AG04449 (cell line): ENCODE measurements around the gene FGD5.
"Not testable (repeated sequence)": the region's sequence is repeated elsewhere in the genome, so short reads cannot be mapped to it uniquely, and the experiment has no call there.

Source experiments
- CTCF ChIA-PET: fragments of 350-600 bp; formaldehyde crosslinking; extraction: SDS; loops from one replicate; lab custom pipeline; 2021; ENCODE audit warnings: antibody characterized with exemption; lab: Yijun Ruan, JAX
- POLR2A ChIA-PET: fragments of 400-600, 350-600 bp; formaldehyde crosslinking; extraction: SDS; loops from one replicate; lab custom pipeline; 2020; ENCODE audit warnings: antibody characterized with exemption, inconsistent platforms; lab: Yijun Ruan, JAX
- DNase-seq: peaks from one replicate; pipeline ENCODE4 v3.0.0-alpha.2; 2010; ENCODE audit warnings: low read depth, low spot score
- H3K4me3 ChIP-seq: 2 replicates; pipeline ENCODE4 v1.5.1; 2011; ENCODE audit warnings: low read depth, mild to moderate bottlenecking, control low read depth, low read length
- TF ChIP-seq, protein P1 (sequence below): IDR thresholded peaks from one replicate; pipeline ENCODE4 v1.5.1; 2011; ENCODE audit warnings: mild to moderate bottlenecking, moderate library complexity, low read length, control low read depth, inconsistent platforms; ENCODE audit not compliant: insufficient read depth; ENCODE audit errors: missing control alignments

FGD5 gene

DNA sequence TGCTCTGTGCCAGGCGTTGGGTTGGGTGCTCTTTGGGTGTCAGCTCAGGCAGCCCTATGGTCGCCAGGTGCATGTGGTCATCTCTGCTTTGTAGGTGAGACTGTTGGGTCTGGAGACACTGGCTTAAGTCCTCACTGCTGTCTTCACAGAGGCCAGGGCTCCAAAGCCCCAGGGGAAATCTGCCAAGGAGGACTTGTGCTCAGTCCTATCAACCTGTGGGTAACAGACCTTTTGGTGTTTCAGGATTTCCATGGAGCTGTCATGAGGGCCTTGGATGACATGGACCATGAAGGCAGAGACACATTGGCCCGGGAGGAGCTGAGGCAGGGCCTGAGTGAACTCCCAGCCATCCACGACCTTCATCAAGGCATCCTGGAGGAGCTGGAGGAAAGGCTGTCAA lies 78.5 kb downstream of the FGD5 start:
- no peak overlapping the region for H3K4me3 ChIP-seq
- no peak for DNase-seq
- TF ChIP-seq, protein P1, sequence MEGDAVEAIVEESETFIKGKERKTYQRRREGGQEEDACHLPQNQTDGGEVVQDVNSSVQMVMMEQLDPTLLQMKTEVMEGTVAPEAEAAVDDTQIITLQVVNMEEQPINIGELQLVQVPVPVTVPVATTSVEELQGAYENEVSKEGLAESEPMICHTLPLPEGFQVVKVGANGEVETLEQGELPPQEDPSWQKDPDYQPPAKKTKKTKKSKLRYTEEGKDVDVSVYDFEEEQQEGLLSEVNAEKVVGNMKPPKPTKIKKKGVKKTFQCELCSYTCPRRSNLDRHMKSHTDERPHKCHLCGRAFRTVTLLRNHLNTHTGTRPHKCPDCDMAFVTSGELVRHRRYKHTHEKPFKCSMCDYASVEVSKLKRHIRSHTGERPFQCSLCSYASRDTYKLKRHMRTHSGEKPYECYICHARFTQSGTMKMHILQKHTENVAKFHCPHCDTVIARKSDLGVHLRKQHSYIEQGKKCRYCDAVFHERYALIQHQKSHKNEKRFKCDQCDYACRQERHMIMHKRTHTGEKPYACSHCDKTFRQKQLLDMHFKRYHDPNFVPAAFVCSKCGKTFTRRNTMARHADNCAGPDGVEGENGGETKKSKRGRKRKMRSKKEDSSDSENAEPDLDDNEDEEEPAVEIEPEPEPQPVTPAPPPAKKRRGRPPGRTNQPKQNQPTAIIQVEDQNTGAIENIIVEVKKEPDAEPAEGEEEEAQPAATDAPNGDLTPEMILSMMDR = no peak
- CTCF ChIA-PET = interaction anchor here (1.2 kb wide), 1 partner anchor 694 kb away, joined by 3 read pairs; no protein-coding TSS in a partner anchor
- POLR2A ChIA-PET = no interaction called here

GRCh38 chr3:14898929-14899328 lies 80.2 kb downstream of the FGD5 start:
- no peak overlapping the region for H3K4me3 ChIP-seq
- POLR2A ChIA-PET = interaction anchor here (0.7 kb wide), 1 partner anchor 24 kb away, joined by 3 read pairs; no protein-coding TSS in a partner anchor
- CTCF ChIA-PET = interaction anchor here (1.7 kb wide), 1 partner anchor 22 kb away, joined by 4 read pairs; no protein-coding TSS in a partner anchor
- DNase-seq = no peak
- TF ChIP-seq, protein P1 = no peak

DNA sequence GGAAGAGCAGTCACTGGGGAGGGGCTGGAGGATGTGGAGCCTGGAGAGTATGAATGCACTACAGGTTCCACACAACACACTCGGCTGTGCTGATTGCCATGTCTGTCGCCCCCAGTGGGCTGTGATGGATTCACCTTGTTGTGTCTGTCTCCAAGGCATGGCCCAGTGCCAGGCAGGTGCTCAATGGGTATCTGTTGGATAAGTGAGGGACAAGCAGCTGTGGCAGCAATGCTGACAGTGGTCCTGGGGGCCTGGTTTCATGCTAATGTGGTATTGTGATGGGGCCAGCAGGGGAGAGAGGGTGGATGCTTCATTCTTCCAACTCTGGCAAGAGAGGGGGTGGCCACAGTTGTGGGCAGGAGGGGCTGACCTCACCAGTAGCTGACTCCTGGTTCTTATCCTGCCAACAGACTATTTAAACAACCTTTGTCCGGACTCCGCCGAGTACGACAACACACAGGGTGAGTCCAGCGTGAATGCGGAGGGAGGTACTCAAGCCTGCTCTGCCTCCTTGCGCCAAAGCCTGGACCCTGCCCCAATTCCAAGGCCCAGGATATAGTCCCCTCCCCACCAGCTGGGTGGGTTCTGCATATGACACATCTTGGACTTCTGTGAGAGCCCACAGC lies 81.3 kb downstream of the FGD5 start:
- POLR2A ChIA-PET = no interaction called here
- DNase-seq = no peak
- TF ChIP-seq, protein P1 = no peak
- CTCF ChIA-PET = interaction anchor here (1.7 kb wide), 1 partner anchor 21 kb away, joined by 4 read pairs; no protein-coding TSS in a partner anchor
- no peak overlapping the region for H3K4me3 ChIP-seq

GRCh38 chr3:14900881-14901873 lies 82.4 kb downstream of the FGD5 start:
- CTCF ChIA-PET = interaction anchor here (1.0 kb wide), 1 partner anchor 25 kb away, joined by 4 read pairs; no protein-coding TSS in a partner anchor
- no peak overlapping the region for H3K4me3 ChIP-seq
- DNase-seq = no peak
- POLR2A ChIA-PET = no interaction called here
- TF ChIP-seq, protein P1 = no peak

DNA sequence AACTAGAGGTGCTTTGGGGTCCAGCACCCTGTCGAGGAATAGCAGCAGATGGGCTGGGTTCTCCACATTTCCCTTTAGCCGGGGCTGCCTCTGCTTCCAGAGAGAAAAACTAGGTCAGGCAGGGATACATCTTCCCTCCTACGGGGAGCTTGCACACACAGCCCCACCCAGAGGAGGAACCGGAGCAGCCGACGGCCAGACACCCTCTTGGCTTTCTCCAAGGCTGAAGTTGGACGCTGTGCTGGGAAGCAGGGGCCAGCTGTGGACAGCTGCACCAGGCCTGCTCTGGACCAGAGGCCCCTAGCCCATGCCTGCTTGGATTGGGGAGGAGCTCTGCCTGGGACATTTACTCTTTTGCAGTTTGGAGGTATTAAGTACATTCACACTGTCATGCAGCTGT lies 84.0 kb downstream of the FGD5 start:
- TF ChIP-seq, protein P1 = no peak
- CTCF ChIA-PET = no interaction called here
- no peak overlapping the region for H3K4me3 ChIP-seq
- POLR2A ChIA-PET = no interaction called here
- DNase-seq = no peak

- CTCF ChIA-PET = interaction anchor here (1.4 kb wide), 1 partner anchor 18 kb away, joined by 3 read pairs; no protein-coding TSS in a partner anchor
- H3K4me3 ChIP-seq, DNase-seq, POLR2A ChIA-PET: not testable (repeated sequence)
Observed at GRCh38 chr3:14903501-14903900, 84.7 kb downstream of the FGD5 start.
